Caco-2 (cell line): ENCODE measurements around the gene FOXP1. TPM values are rescaled to one million over a fixed set of nuclear protein-coding genes. Genes with fewer than 3 reads are reported as not detected.
A peak's percentile ranks its signal among the peaks of the same experiment; 100 is the strongest.

Experiments used
- BruUV-seq: library from RNA; stranded (reverse); fragments of 400-500 nt; replicated peaks from 2 replicates; lab custom pipeline; 2021; lab: Mats Ljungman, UMichigan
- CTCF ChIA-PET: fragments of 300-600 bp; sonication (Branson Sonifier 250); formaldehyde crosslinking; loops from one replicate; lab custom pipeline; 2022; ENCODE audit warnings: antibody characterized with exemption; lab: Charles Lee
- POLR2A ChIA-PET: fragments of 300-600 bp; sonication (Branson Sonifier 250); formaldehyde crosslinking; loops from one replicate; lab custom pipeline; 2022; ENCODE audit warnings: antibody characterized with exemption; lab: Charles Lee
- DNase-seq, 2 experiments: peaks; one replicate each; pipeline versions ENCODE4 v3.0.0 to v3.0.0-alpha.2; 2020 to 2022
- H3K27me3 ChIP-seq: replicated peaks from 2 replicates; pipeline ENCODE4 v1.6.0; 2011; ENCODE audit warnings: low read length; ENCODE audit not compliant: control insufficient read depth, insufficient read depth
- H3K36me3 ChIP-seq: 2 replicates; pipeline ENCODE4 v1.5.1; 2011; ENCODE audit warnings: low read length; ENCODE audit not compliant: control insufficient read depth, insufficient read depth
- H3K4me1 ChIP-seq: fragments of 250-450 bp; sonication (Bioruptor Pico); 2 replicates; pipeline ENCODE4 v1.5.1; 2020; ENCODE audit warnings: mild to moderate bottlenecking
- H3K4me3 ChIP-seq: 2 replicates; pipeline ENCODE4 v1.5.1; 2011; ENCODE audit warnings: low read depth, mild to moderate bottlenecking, control low read depth, low read length
- H3K9me3 ChIP-seq: fragments of 250-450 bp; sonication (Bioruptor Pico); 2 replicates; pipeline ENCODE4 v1.5.1; 2020; ENCODE audit warnings: mild to moderate bottlenecking, moderate library complexity
- H3K27ac Mint-ChIP-seq: one replicate; pipeline ENCODE4 v1.8.0; 2022; ENCODE audit warnings: mixed read lengths; ENCODE audit not compliant: unreplicated experiment
- H3K27me3 Mint-ChIP-seq: one replicate; pipeline ENCODE4 v1.8.0; 2022; ENCODE audit warnings: mixed read lengths; ENCODE audit not compliant: insufficient read depth, unreplicated experiment
- H3K36me3 Mint-ChIP-seq: one replicate; pipeline ENCODE4 v1.8.0; 2022; ENCODE audit warnings: mild to moderate bottlenecking, mixed read lengths; ENCODE audit not compliant: insufficient read depth, unreplicated experiment
- H3K4me1 Mint-ChIP-seq: one replicate; pipeline ENCODE4 v1.8.0; 2022; ENCODE audit warnings: low read depth, mixed read lengths; ENCODE audit not compliant: unreplicated experiment
- H3K4me3 Mint-ChIP-seq: one replicate; pipeline ENCODE4 v1.8.0; 2022; ENCODE audit warnings: mild to moderate bottlenecking, moderate library complexity, mixed read lengths; ENCODE audit not compliant: unreplicated experiment
- H3K9me3 Mint-ChIP-seq: one replicate; pipeline ENCODE4 v1.8.0; 2022; ENCODE audit warnings: mixed read lengths; ENCODE audit not compliant: unreplicated experiment
- CTCF ChIP-seq, 2 experiments: fragments of 200-600 bp in 1 of 2; IDR thresholded peaks; 1 replicate in 1 of 2; 2 replicates in 1 of 2; pipeline versions ENCODE4 v1.5.1 to v1.8.0; 2011 to 2022; ENCODE audit warnings: antibody characterized with exemption in 1 of 2, control low read depth in 1 of 2, inconsistent platforms in 1 of 2, low read depth in 1 of 2, low read length in 1 of 2, mild to moderate bottlenecking in 1 of 2, moderate library complexity in 1 of 2; ENCODE audit not compliant: insufficient read depth in 1 of 2, severe bottlenecking in 1 of 2, unreplicated experiment in 1 of 2
- intact Hi-C: fragments of 100-400 bp; cut with micrococcal nuclease; formaldehyde crosslinking; loops from one replicate; pipeline ENCODE4 v1.10.0; 2022; ENCODE audit not compliant: unreplicated experiment
- total RNA-seq: library from RNA; stranded (reverse); gene quantifications from 2 replicates; pipeline ENCODE4 v1.2.3, GENCODE V29; 2022

FOXP1 gene
- total RNA-seq, 1 experiment from 2014 or later: 131 TPM

GRCh38 chr3:71060536-71060935 lies 523.0 kb downstream of the FOXP1 start:
- CTCF ChIA-PET: interaction anchor here (0.5 to 0.6 kb wide), 2 partner anchors 37 to 93 kb away, joined by 3 to 5 read pairs; no protein-coding TSS in a partner anchor

GRCh38 chr3:71057526-71057894 lies 526.0 kb downstream of the FOXP1 start:
- BruUV-seq: no TSS peak
- intact Hi-C loops: no loop called here
- no peak overlapping the region for H3K4me3 Mint-ChIP-seq
- DNase-seq: no peak
- H3K27me3 Mint-ChIP-seq: no peaks in the 10 kb centered on the region
- no peak overlapping the region for H3K27ac Mint-ChIP-seq
- Histone ChIP-seq H3K27me3 (no peaks in the 10 kb centered on the region), H3K9me3 (no peaks in the 10 kb centered on the region), H3K36me3 (no peaks in the 10 kb centered on the region; the same call in 1 of the 2 replicates), H3K4me1 (peaks cover 65% of the 10 kb centered on the region), H3K4me3 (no peak overlapping the region)
- no peak for TF ChIP-seq CTCF (IDR thresholded peaks at IDR 0.05; ENCODE audit: insufficient read depth in 1 of 2, low read depth in 1 of 2, low read length in 1 of 2, severe bottlenecking in 1 of 2, unreplicated experiment in 1 of 2)
- H3K9me3 Mint-ChIP-seq: no peaks in the 10 kb centered on the region
- ChIA-PET POLR2A (no interaction called here), CTCF (no interaction called here)
- H3K4me1 Mint-ChIP-seq: peaks cover 66% of the 10 kb centered on the region
- H3K36me3 Mint-ChIP-seq: peaks cover 40% of the 10 kb centered on the region

More at GRCh38 chr3:71060536-71060935, 523.0 kb downstream of the FOXP1 start:
- intact Hi-C loops: loop anchor here (5.0 kb wide), 1 partner anchor 357 kb away; no protein-coding TSS in a partner anchor
- H3K27me3 Mint-ChIP-seq: no peaks in the 10 kb centered on the region
- TF ChIP-seq CTCF (IDR thresholded peaks at IDR 0.05; ENCODE audit: insufficient read depth in 1 of 2, low read depth in 1 of 2, low read length in 1 of 2, severe bottlenecking in 1 of 2, unreplicated experiment in 1 of 2): no peak
- no peaks in the 10 kb centered on the region for H3K9me3 Mint-ChIP-seq
- H3K4me1 Mint-ChIP-seq: peaks cover 41% of the 10 kb centered on the region
- DNase-seq: no peak
- H3K36me3 ChIP-seq: no peaks in the 10 kb centered on the region; the same call in 1 of the 2 replicates
- POLR2A ChIA-PET: interaction anchor here (0.6 to 0.8 kb wide), 2 partner anchors 93 to 148 kb away, joined by 3 to 4 read pairs; no protein-coding TSS in a partner anchor
- H3K9me3 ChIP-seq: no peaks in the 10 kb centered on the region
- H3K4me3 Mint-ChIP-seq: no peak overlapping the region
- peak overlapping the region; percentile 71 for H3K27ac Mint-ChIP-seq
- no peak overlapping the region for H3K4me3 ChIP-seq
- no peaks in the 10 kb centered on the region for H3K27me3 ChIP-seq
- no TSS peak for BruUV-seq
- peaks cover 9% of the 10 kb centered on the region for H3K36me3 Mint-ChIP-seq
- H3K4me1 ChIP-seq: peaks cover 67% of the 10 kb centered on the region

GRCh38 chr3:71056327-71056726 lies 527.2 kb downstream of the FOXP1 start:
- peaks cover 62% of the 10 kb centered on the region for H3K4me1 ChIP-seq
- DNase-seq: no peak
- intact Hi-C loops: no loop called here
- Mint-ChIP-seq H3K9me3 (no peaks in the 10 kb centered on the region), H3K36me3 (peaks cover 50% of the 10 kb centered on the region), H3K4me1 (peaks cover 59% of the 10 kb centered on the region), H3K27me3 (no peaks in the 10 kb centered on the region), H3K4me3 (no peak overlapping the region), H3K27ac (no peak overlapping the region)
- no peak overlapping the region for H3K4me3 ChIP-seq
- POLR2A ChIA-PET: interaction anchor here (0.7 kb wide), 1 partner anchor 819 kb away, joined by 4 read pairs; no protein-coding TSS in a partner anchor
- BruUV-seq: no TSS peak
- H3K27me3 ChIP-seq: no peaks in the 10 kb centered on the region
- CTCF ChIA-PET: no interaction called here
- TF ChIP-seq CTCF (IDR thresholded peaks at IDR 0.05; ENCODE audit: insufficient read depth in 1 of 2, low read depth in 1 of 2, low read length in 1 of 2, severe bottlenecking in 1 of 2, unreplicated experiment in 1 of 2): no peak
- no peaks in the 10 kb centered on the region; the same call in 1 of the 2 replicates for H3K36me3 ChIP-seq
- no peaks in the 10 kb centered on the region for H3K9me3 ChIP-seq
